NCI-H1092 (cell line): ENCODE results near the gene ADGRV1.
A peak's percentile ranks its signal among the peaks of the same experiment; 100 is the strongest.
"Not testable (repeated sequence)": the region's sequence is repeated elsewhere in the genome, so short reads cannot be mapped to it uniquely, and the experiment has no call there.

ENCODE experiments used
- DNase-seq: peaks from one replicate; lab custom pipeline; 2025; lab: John Stamatoyannopoulos, UW

Gene ADGRV1

DNA sequence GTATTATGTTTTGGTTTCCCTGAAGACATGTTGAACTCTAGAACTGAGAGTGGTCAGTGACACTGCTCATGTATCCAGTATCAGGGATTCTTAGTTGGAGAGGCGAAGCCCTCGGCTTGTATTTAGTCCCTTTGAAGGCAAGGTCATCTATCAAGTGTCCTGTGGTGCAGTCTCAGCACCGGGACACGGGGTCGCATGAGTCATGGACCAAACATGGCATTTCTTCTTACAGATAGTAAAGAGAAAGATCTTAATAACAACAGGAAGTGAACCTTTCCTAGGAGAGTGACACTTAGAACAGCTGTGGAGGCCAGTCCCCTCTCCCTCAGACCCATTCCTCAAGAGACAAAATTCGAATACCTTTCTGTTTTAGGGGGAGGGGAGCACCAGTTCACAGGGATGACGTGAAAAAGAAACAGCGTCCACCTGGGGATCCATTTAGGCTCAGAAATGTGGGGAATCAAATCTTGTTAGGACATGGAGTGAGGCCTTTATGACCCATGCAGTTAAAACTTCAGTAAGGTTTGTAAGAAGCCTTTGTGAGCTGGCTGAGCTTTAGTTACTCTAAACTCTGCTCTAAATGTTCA lies 86.5 kb downstream of the ADGRV1 start:
- DNase-seq = no peak

DNA sequence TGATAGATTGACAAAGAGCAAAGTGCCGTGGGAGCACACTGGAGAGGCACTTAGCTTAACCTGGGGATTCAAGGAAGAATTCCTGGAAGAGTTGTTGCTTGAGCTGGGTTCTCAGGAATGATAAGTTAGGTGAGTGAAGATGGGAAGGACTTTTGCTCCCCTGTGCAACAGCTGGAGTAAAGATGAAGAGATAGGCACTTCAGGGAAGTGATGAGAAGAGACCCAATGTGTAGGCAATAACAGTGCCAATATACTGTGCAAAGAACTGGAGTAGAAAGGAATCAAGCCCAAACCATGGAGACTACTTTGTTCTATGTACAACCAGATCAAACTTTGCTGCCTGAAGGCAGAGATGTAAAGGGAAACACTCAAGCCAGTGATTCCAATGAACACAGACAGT lies 92.2 kb downstream of the ADGRV1 start:
- DNase-seq = no peak

DNA sequence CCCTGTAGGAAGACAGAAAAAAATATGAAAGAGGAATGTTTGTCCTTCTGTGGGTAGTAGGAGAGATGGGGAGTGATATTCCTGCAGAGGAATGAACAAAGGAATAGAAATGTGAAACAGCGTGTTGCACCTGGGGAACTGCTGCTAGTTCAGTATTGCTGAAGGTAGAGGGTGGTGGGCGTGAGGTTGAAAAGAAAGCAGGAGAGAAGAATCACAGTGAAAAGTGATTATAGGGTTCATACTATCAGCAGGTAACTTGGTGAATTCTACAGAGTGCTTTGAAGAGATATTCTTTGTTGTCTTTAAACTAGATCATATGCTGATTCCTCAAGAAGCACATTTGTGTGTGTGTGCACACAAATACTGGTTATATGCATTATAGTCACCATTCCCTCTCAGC lies 95.6 kb downstream of the ADGRV1 start:
- no peak for DNase-seq

DNA sequence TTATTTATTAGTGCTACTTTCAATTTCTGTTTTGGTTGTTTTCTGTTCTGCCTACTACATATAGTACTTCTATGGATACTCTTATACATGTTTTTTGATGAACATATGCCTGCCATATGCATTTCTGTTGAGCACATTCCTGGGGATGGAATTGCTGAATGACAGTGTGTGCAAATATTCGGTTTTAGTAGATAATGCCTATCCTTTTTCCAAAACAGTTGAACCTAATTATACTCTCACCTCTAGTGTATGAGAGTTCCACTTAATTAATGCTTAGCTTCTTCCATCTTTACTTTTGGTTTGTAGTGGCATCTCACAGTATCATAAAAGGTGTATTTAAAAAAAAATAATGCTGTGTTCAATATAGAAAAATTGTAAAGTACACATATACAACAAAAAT lies 96.8 kb downstream of the ADGRV1 start:
- no peak for DNase-seq

- DNase-seq = no peak
Measured at GRCh38 chr5:90657030-90657429, 98.4 kb downstream of the ADGRV1 start.

- DNase-seq = no peak
Measured at GRCh38 chr5:90657788-90658187, 99.2 kb downstream of the ADGRV1 start.

- no peak for DNase-seq
Measured at GRCh38 chr5:90658620-90659019, 100.0 kb downstream of the ADGRV1 start.

DNA sequence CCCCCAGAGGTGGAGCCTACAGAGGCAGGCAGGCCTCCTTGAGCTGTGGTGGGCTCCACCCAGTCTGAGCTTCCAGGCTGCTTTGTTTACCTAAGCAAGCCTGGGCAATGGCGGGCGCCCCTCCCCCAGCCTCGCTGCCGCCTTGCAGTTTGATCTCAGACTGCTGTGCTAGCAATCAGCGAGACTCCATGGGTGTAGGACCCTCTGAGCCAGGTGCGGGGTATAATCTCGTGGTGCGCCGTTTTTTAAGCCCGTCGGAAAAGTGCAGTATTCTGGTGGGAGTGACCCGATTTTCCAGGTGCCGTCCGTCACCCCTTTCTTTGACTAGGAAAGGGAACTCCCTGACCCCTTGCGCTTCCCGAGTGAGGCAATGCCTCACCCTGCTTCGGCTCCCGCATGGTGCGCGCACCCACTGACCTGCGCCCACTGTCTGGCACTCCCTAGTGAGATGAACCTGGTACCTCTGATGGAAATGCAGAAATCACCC lies 109.5 kb downstream of the ADGRV1 start:
- not testable (repeated sequence) for DNase-seq

DNA sequence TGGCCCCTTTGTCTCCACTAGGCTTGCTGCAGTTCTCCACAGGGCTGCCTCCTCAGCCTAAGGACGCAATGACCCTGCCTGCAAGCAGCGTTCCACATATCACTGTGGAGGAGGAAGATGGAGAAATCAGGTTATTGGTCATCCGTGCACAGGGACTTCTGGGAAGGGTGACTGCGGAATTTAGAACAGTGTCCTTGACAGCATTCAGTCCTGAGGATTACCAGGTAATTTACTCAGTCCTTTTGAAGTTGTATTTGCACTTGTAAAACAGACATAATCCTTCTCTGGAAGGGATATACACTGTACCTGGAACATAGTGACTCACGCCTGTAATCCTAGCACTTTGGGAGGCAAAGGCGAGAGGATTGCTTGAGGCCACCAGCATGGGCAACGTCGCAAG lies 116.6 kb downstream of the ADGRV1 start:
- DNase-seq = no peak

GRCh38 chr5:90680921-90681563 lies 122.4 kb downstream of the ADGRV1 start:
- DNase-seq = no peak

GRCh38 chr5:90682278-90682677 lies 123.7 kb downstream of the ADGRV1 start:
- no peak for DNase-seq

DNA sequence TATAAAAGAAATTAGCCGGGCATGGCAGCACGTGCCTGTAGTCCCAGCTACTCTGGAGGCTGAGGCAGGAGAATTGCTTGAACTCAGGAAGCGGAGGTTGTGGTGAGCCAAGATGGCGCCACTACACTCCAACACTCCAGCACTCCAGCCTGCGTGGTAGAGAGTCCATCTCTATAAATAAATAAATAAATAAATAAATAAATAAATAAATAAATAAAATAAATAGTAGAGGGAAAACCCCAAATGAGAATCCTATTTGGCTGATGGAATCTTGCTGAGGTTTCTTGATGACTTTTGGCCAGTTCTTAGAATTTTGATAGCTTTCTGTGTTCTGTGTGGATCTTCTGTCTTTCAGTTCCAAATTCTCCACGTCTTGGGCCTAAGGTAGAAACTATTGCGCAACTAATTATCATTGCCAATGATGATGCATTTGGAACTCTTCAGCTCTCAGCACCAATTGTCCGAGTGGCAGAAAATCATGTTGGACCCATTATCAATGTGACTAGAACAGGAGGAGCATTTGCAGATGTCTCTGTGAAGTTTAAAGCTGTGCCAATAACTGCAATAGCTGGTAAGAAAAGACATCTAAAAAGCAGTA lies 126.9 kb downstream of the ADGRV1 start:
- DNase-seq = no peak

DNA sequence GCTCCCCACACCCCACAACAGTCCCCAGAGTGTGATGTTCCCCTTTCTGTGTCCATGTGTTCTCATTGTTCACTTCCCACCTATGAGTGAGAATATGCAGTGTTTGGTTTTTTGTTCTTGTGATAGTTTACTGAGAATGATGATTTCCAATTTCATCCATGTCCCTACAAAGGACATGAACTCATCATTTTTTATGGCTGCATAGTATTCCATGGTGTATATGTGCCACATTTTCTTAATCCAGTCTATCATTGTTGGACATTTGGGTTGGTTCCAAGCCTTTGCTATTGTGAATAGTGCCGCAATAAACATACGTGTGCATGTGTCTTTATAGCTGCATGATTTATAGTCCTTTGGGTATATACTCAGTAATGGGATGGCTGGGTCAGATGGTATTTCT lies 127.8 kb downstream of the ADGRV1 start:
- DNase-seq = not testable (repeated sequence)

- DNase-seq = not testable (repeated sequence)
Measured at GRCh38 chr5:90687458-90687857, 128.9 kb downstream of the ADGRV1 start.

DNA sequence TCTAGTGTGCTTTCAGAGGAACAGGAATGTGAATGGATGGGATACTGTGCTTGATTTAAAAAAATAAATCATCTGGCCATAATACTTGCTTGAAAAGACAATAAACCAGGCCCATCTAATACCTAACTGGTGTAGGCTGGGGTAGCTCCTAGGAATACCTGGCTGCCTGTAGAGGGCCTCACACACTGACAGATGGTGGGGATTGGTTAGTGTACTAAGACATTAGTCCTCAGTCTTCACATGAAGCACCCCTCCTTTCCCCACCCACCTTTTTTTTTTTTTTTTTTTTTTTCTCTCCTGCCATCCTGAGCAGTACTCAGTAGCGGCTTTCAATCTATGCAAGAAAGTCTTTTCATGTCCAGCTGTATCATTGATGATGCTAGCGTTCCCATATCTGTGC lies 130.5 kb downstream of the ADGRV1 start:
- DNase-seq = no peak

- DNase-seq = no peak
Measured at GRCh38 chr5:90690307-90690706, 131.7 kb downstream of the ADGRV1 start.

DNA sequence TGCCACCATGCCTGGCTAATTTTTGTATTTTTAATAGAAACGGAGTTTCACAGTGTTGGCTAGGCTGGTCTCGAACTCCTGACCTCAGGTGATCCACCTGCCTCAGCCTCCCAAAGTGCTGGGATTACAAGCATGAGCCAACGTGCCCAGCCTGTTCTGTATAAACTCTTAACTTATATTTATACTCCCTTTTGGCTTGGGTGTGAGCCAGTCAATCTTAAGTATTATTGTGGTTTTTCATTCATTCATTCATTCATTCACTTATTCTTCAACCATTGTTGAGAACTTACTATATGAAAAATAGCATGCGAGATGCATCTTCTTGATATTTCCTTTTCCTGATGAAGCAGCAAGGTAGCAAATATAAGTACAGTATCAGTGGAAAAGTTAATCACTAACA lies 132.9 kb downstream of the ADGRV1 start:
- DNase-seq = no peak

DNA sequence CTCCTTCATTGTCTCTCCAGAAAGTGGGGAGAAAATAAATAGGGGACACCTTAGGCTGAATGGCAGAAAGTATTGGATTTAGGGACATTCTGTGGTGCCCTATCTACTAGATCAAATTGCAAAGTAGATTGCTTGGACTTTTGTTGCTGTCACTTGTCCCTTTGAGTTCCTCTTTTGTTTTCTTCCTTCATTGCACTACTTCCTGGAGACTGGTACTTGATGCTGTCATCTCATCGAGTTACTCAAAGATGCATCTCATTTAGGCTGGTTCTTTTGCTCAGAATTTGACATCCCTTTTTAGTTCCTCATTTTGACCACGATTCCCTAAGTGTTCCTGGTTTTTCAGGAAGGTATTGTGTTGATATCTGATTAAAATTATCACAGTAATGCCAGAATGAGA lies 137.6 kb downstream of the ADGRV1 start:
- DNase-seq = no peak

DNA sequence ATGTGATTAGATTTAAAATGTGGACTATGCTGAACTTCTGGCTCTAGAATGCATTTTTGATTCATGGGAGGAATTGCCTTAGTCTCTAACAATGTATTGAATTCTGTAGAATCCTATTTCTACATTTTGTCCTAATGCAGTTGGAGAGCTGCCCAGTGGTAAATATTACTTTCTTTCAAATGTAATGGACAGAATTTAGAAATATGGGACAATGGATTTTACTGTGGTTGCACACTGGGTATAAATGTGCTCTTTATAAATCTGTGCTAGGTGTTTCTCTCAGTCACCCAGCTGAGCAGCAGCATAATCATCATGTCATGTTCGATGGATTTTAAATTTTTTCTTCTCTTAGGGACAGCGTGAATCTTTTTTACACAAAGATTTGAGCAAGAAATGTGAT lies 141.7 kb downstream of the ADGRV1 start:
- DNase-seq = no peak

GRCh38 chr5:90703932-90704331 lies 145.3 kb downstream of the ADGRV1 start:
- no peak for DNase-seq

GRCh38 chr5:90707698-90708097 lies 149.1 kb downstream of the ADGRV1 start:
- no peak for DNase-seq

- DNase-seq = peak; percentile 4
Measured at GRCh38 chr5:90709323-90710155, 150.9 kb downstream of the ADGRV1 start.

- DNase-seq = no peak
Measured at GRCh38 chr5:90718387-90718786, 159.8 kb downstream of the ADGRV1 start.
